ENCODE measurements around the gene GCA. TPM values are rescaled to one million over a fixed set of nuclear protein-coding genes. Genes with fewer than 3 reads are reported as not detected.

GCA gene
- total and polyA plus RNA-seq, 2 of the 8 experiments (the other 6 are each of a cell fraction or from before 2014, with no cell fraction given), result 37.4 to 42.0 TPM

GRCh38 chr2:162295009-162295408 lies 48.9 kb upstream of the GCA start (continued):
- TF ChIP-seq JUND (IDR thresholded peaks at IDR 0.05; ENCODE audit: low read length), result no peak

Data from H1 (cell line).